GM18868 (cell line): ENCODE data around the gene MSGN1.
A peak's percentile ranks its signal among the peaks of the same experiment; 100 is the strongest.

ENCODE experiments used
- ATAC-seq: cut with Tn5 transposase; IDR thresholded peaks from one replicate; pipeline ENCODE4 v1.9.1; 2021; ENCODE audit warnings: mild to moderate bottlenecking, moderate library complexity; ENCODE audit not compliant: unreplicated experiment

MSGN1 gene

GRCh38 chr2:17805166-17805565 lies 11.1 kb upstream of the MSGN1 start:
- peak; percentile 48 for ATAC-seq

- ATAC-seq: no peak
These were observed 10.4 kb upstream of the MSGN1 start for GRCh38 chr2:17805717-17806363.

- peak; percentile 56 for ATAC-seq
These were observed 3.1 kb upstream of the MSGN1 start for GRCh38 chr2:17813010-17813741.

GRCh38 chr2:17813742-17814473 lies 2.4 kb upstream of the MSGN1 start:
- peak; percentile 86 for ATAC-seq

GRCh38 chr2:17814601-17815000 lies 1.7 kb upstream of the MSGN1 start:
- ATAC-seq: no peak

- ATAC-seq: peak; percentile 39
These were observed 634 bp upstream of the MSGN1 start for GRCh38 chr2:17815468-17816184.

GRCh38 chr2:17818235-17818815 lies 2.1 kb downstream of the MSGN1 start:
- ATAC-seq: no peak

GRCh38 chr2:17821080-17821479 lies 4.8 kb downstream of the MSGN1 start:
- ATAC-seq: no peak

- peak; percentile 34 for ATAC-seq
These were observed 5.5 kb downstream of the MSGN1 start for GRCh38 chr2:17821535-17822444.

GRCh38 chr2:17822445-17823117 lies 6.3 kb downstream of the MSGN1 start:
- ATAC-seq: peak; percentile 76

- ATAC-seq: peak; percentile 29
These were observed 7.4 kb downstream of the MSGN1 start for GRCh38 chr2:17823646-17824045.

- ATAC-seq: no peak
These were observed 11.1 kb downstream of the MSGN1 start for GRCh38 chr2:17827316-17827715.

GRCh38 chr2:17827785-17828184 lies 11.5 kb downstream of the MSGN1 start:
- ATAC-seq: no peak

GRCh38 chr2:17830053-17831034 lies 14.1 kb downstream of the MSGN1 start:
- ATAC-seq: peak; percentile 89

- no peak for ATAC-seq
These were observed 19.3 kb downstream of the MSGN1 start for GRCh38 chr2:17835516-17835915.

- no peak for ATAC-seq
These were observed 23.7 kb downstream of the MSGN1 start for GRCh38 chr2:17839959-17840358.

GRCh38 chr2:17843457-17843856 lies 27.2 kb downstream of the MSGN1 start:
- ATAC-seq: no peak

- no peak for ATAC-seq
These were observed 29.5 kb downstream of the MSGN1 start for GRCh38 chr2:17845806-17846205.
